Measurements from ENCODE around the gene SAMD1.

SAMD1 gene

GRCh38 chr19:14061751-14062557, 28.6 kb downstream of the SAMD1 start, which contains the start of gene PALM3:
Gene PALM3 (minus strand): TSS chr19:14062076. CDS start chr19:14061980, 96 bp downstream.
- H3K27ac ChIP-seq (ENCODE audit: insufficient read depth, low read depth, low read length, poor library complexity, severe bottlenecking) = no peak within 1 kb of the TSS
- H3K4me1 ChIP-seq (ENCODE audit: control insufficient read depth, insufficient read depth, low read length) = peaks cover 4% of the 10 kb centered on the region
- H3K27me3 ChIP-seq (ENCODE audit: control insufficient read depth, insufficient read depth, low read length, poor library complexity, severe bottlenecking) = peaks cover 26% of the 10 kb centered on the region
- H3K9me3 ChIP-seq (ENCODE audit: control insufficient read depth, low read length) = no peaks in the 10 kb centered on the region
- no peaks in the 10 kb centered on the region for H3K36me3 ChIP-seq (ENCODE audit: control insufficient read depth, insufficient read depth, low read length)
- WGBS, 2 experiments = 87 to 88% methylated on average over 19 of the region's 19 CpGs
- H3K4me3 ChIP-seq (ENCODE audit: insufficient read depth, low read depth, low read length) = no peak within 1 kb of the TSS

DNA sequence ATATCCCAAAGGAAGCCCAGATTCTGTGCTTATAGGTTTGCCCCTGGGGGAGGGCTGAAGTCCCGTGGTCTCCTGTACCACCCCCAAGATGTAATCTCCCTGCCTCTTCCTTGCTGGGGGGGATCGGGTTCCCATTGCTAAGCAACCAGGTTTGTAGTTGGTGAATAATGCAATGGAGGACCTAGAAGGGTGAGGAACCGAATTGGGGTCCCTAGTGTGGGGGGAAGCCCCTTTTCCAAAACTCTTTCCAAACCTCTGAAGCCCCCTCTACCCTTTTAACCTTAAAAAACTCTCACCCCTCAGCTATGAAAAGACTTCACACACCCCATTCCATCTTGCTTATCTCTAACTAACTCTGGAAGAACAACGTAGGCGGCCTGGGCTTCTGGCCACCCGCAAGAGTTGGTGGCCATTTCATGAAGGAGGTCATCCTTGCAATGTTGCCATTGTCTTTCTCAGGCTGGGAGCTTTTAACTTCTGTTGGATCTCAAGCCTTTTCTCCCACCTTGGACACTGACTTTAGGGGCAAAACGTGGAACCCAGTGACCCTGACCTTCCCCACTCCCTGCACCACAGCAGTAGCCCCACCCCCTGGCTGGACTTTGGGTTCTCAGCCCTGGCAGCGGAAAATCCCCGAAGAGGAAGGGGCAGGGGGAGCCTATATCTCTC, 29.3 kb downstream of the SAMD1 start:
- Histone ChIP-seq H3K4me3 (ENCODE audit: insufficient read depth, low read depth, low read length) (no peak overlapping the region), H3K27me3 (ENCODE audit: control insufficient read depth, insufficient read depth, low read length, poor library complexity, severe bottlenecking) (peaks cover 33% of the 10 kb centered on the region), H3K27ac (ENCODE audit: insufficient read depth, low read depth, low read length, poor library complexity, severe bottlenecking) (no peak overlapping the region), H3K36me3 (ENCODE audit: control insufficient read depth, insufficient read depth, low read length) (no peaks in the 10 kb centered on the region), H3K9me3 (ENCODE audit: control insufficient read depth, low read length) (no peaks in the 10 kb centered on the region), H3K4me1 (ENCODE audit: control insufficient read depth, insufficient read depth, low read length) (peaks cover 4% of the 10 kb centered on the region)
- 75 to 77% methylated on average over 9 of the region's 9 CpGs for WGBS, 2 experiments

- Histone ChIP-seq H3K27ac (ENCODE audit: insufficient read depth, low read depth, low read length, poor library complexity, severe bottlenecking) (no peak overlapping the region), H3K36me3 (ENCODE audit: control insufficient read depth, insufficient read depth, low read length) (no peaks in the 10 kb centered on the region), H3K4me3 (ENCODE audit: insufficient read depth, low read depth, low read length) (no peak overlapping the region), H3K4me1 (ENCODE audit: control insufficient read depth, insufficient read depth, low read length) (peaks cover 4% of the 10 kb centered on the region), H3K9me3 (ENCODE audit: control insufficient read depth, low read length) (no peaks in the 10 kb centered on the region), H3K27me3 (ENCODE audit: control insufficient read depth, insufficient read depth, low read length, poor library complexity, severe bottlenecking) (peaks cover 34% of the 10 kb centered on the region)
- WGBS, 2 experiments = 60 to 67% methylated on average over 8 of the region's 8 CpGs
These were observed 30.8 kb downstream of the SAMD1 start for GRCh38 chr19:14059652-14060155.

- H3K4me3 ChIP-seq (ENCODE audit: insufficient read depth, low read depth, low read length) = no peak overlapping the region
- H3K27me3 ChIP-seq (ENCODE audit: control insufficient read depth, insufficient read depth, low read length, poor library complexity, severe bottlenecking) = peaks cover 34% of the 10 kb centered on the region
- H3K4me1 ChIP-seq (ENCODE audit: control insufficient read depth, insufficient read depth, low read length) = peaks cover 4% of the 10 kb centered on the region
- H3K36me3 ChIP-seq (ENCODE audit: control insufficient read depth, insufficient read depth, low read length) = no peaks in the 10 kb centered on the region
- H3K27ac ChIP-seq (ENCODE audit: insufficient read depth, low read depth, low read length, poor library complexity, severe bottlenecking) = no peak overlapping the region
- H3K9me3 ChIP-seq (ENCODE audit: control insufficient read depth, low read length) = no peaks in the 10 kb centered on the region
- 34 to 35% methylated on average over 15 of the region's 15 CpGs for WGBS, 2 experiments
These were observed 31.5 kb downstream of the SAMD1 start for GRCh38 chr19:14059093-14059480.

GRCh38 chr19:14058182-14059092, 32.1 kb downstream of the SAMD1 start:
- 49% methylated on average over 17 of the region's 17 CpGs for WGBS, 2 experiments
- H3K27me3 ChIP-seq (ENCODE audit: control insufficient read depth, insufficient read depth, low read length, poor library complexity, severe bottlenecking) = peaks cover 34% of the 10 kb centered on the region
- H3K4me1 ChIP-seq (ENCODE audit: control insufficient read depth, insufficient read depth, low read length) = peaks cover 4% of the 10 kb centered on the region
- no peaks in the 10 kb centered on the region for H3K36me3 ChIP-seq (ENCODE audit: control insufficient read depth, insufficient read depth, low read length)
- no peak overlapping the region for H3K27ac ChIP-seq (ENCODE audit: insufficient read depth, low read depth, low read length, poor library complexity, severe bottlenecking)
- H3K4me3 ChIP-seq (ENCODE audit: insufficient read depth, low read depth, low read length) = peak overlapping the region; percentile 35
- no peaks in the 10 kb centered on the region for H3K9me3 ChIP-seq (ENCODE audit: control insufficient read depth, low read length)

DNA sequence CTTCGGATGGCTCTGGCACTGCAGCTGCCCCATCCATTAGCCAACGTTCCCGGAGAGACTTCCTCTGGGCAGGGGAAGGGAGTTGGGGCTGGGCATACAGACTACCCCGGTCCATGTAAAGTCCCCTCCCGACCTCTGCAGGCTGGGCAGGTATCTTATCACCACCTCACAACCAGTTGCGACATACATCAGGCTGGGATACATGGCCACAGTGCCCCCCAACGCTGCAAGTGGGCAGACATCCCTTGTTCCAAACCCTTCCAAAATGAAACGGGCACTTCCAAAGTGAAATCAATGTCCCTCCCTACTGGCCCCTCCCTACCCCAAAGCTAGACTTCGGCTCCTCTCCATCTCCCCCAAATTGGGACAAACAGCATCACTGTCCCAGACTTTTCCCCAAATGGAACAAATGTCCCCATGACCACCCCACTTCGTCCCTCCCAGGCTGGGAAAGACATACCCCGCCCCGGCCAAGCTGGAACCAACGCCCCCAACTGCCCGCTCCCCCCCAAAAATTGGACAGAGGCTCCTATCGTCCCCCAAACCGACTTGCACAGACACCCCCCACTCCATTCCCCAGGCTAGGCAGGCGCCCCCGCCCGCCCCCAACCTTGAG, 33.7 kb downstream of the SAMD1 start:
- Histone ChIP-seq H3K27me3 (ENCODE audit: control insufficient read depth, insufficient read depth, low read length, poor library complexity, severe bottlenecking) (peaks cover 34% of the 10 kb centered on the region), H3K27ac (ENCODE audit: insufficient read depth, low read depth, low read length, poor library complexity, severe bottlenecking) (no peak overlapping the region), H3K4me3 (ENCODE audit: insufficient read depth, low read depth, low read length) (peak overlapping the region; percentile 35), H3K9me3 (ENCODE audit: control insufficient read depth, low read length) (no peaks in the 10 kb centered on the region), H3K4me1 (ENCODE audit: control insufficient read depth, insufficient read depth, low read length) (peaks cover 4% of the 10 kb centered on the region), H3K36me3 (ENCODE audit: control insufficient read depth, insufficient read depth, low read length) (no peaks in the 10 kb centered on the region)
- WGBS, 2 experiments = 28 to 30% methylated on average over 19 of the region's 19 CpGs

DNA sequence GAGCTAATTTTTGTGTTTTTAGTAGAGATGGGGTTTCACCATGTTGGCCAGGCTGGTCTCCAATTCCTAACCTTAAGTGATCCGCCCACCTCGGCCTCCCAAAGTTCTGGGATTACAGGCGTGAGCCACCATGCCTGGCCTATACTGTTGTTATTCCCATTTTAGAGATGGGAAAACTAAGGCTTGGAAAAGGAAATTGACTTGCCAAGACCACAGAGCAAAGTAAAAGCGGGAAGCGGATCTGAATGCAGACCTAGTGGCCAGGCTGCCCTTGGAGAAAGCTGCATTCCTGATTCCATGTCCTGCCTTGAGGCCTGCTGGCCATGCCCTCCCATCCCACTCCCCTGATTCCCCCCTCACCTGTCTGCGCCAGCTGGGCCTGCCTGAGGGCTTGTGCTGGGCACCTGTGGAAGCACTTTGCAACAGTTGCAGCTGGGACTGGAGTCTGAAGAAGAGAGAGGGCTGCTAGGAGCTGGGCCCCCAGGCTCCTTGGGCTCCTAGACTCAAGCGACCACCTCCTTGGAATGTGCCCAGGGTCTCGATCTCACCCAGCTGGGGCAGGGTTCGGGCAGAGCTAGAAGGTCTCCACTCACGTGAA, 34.4 kb downstream of the SAMD1 start:
- WGBS, 2 experiments = 91 to 92% methylated on average over 10 of the region's 10 CpGs
- H3K27ac ChIP-seq (ENCODE audit: insufficient read depth, low read depth, low read length, poor library complexity, severe bottlenecking) = no peak overlapping the region
- peaks cover 4% of the 10 kb centered on the region for H3K4me1 ChIP-seq (ENCODE audit: control insufficient read depth, insufficient read depth, low read length)
- no peaks in the 10 kb centered on the region for H3K9me3 ChIP-seq (ENCODE audit: control insufficient read depth, low read length)
- no peaks in the 10 kb centered on the region for H3K36me3 ChIP-seq (ENCODE audit: control insufficient read depth, insufficient read depth, low read length)
- H3K27me3 ChIP-seq (ENCODE audit: control insufficient read depth, insufficient read depth, low read length, poor library complexity, severe bottlenecking) = peaks cover 34% of the 10 kb centered on the region
- no peak overlapping the region for H3K4me3 ChIP-seq (ENCODE audit: insufficient read depth, low read depth, low read length)

DNA sequence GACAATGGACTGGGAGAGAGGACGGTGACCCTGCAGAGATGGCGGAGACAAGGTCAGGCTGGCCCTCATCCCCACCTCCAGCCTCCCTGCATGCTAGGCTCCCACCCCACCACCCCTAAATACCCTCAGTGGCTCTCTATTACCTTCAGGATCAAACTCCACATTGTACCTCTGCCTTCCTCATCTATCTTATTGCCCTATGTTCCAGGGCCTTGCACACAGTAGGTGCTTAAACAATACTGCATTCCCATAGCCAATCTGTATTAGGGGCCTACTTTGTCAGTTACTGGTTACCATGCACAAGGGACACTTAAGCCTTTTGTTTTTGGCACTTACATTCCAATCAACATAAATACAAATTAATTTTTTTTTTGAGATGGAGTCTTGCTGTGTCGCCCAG, 35.2 kb downstream of the SAMD1 start:
- Histone ChIP-seq H3K4me3 (ENCODE audit: insufficient read depth, low read depth, low read length) (no peak overlapping the region), H3K27me3 (ENCODE audit: control insufficient read depth, insufficient read depth, low read length, poor library complexity, severe bottlenecking) (peaks cover 34% of the 10 kb centered on the region), H3K4me1 (ENCODE audit: control insufficient read depth, insufficient read depth, low read length) (peaks cover 4% of the 10 kb centered on the region), H3K36me3 (ENCODE audit: control insufficient read depth, insufficient read depth, low read length) (no peaks in the 10 kb centered on the region), H3K27ac (ENCODE audit: insufficient read depth, low read depth, low read length, poor library complexity, severe bottlenecking) (no peak overlapping the region), H3K9me3 (ENCODE audit: control insufficient read depth, low read length) (no peaks in the 10 kb centered on the region)
- WGBS, 2 experiments = 93% methylated on average over 3 of the region's 3 CpGs

- WGBS, 2 experiments = 87% methylated on average over 11 of the region's 11 CpGs
- Histone ChIP-seq H3K4me1 (ENCODE audit: control insufficient read depth, insufficient read depth, low read length) (peaks cover 2% of the 10 kb centered on the region), H3K27ac (ENCODE audit: insufficient read depth, low read depth, low read length, poor library complexity, severe bottlenecking) (no peak overlapping the region), H3K27me3 (ENCODE audit: control insufficient read depth, insufficient read depth, low read length, poor library complexity, severe bottlenecking) (peaks cover 34% of the 10 kb centered on the region), H3K9me3 (ENCODE audit: control insufficient read depth, low read length) (no peaks in the 10 kb centered on the region), H3K4me3 (ENCODE audit: insufficient read depth, low read depth, low read length) (no peak overlapping the region), H3K36me3 (ENCODE audit: control insufficient read depth, insufficient read depth, low read length) (no peaks in the 10 kb centered on the region)
These were observed 35.8 kb downstream of the SAMD1 start for GRCh38 chr19:14054721-14055120.

Measured in ectodermal cell (in vitro differentiated cells).